GM12878 (cell line): ENCODE measurements around the gene CDC20B. TPM values are rescaled to one million over a fixed set of nuclear protein-coding genes. Genes with fewer than 3 reads are reported as not detected.

Source experiments
- BACH1 ChIP-seq: fragments of 450-650 bp; IDR thresholded peaks from 2 replicates; pipeline ENCODE4 v1.6.1; 2017; ENCODE audit warnings: mild to moderate bottlenecking, borderline replicate concordance
- CUX1 ChIP-seq: IDR thresholded peaks from 2 replicates; pipeline ENCODE4 v1.6.1; 2012; ENCODE audit warnings: improper control_type of control experiment, low read depth, low read length; ENCODE audit not compliant: insufficient replicate concordance
- EZH2 ChIP-seq: IDR thresholded peaks from 2 replicates; pipeline ENCODE4 v1.6.1; 2012; ENCODE audit warnings: low read depth, mild to moderate bottlenecking, control low read depth, inconsistent platforms, low read length, borderline replicate concordance; ENCODE audit not compliant: control insufficient read depth
- LARP7 ChIP-seq: fragments of 450-650 bp; IDR thresholded peaks from 2 replicates; pipeline ENCODE4 v1.6.1; 2017; ENCODE audit warnings: mild to moderate bottlenecking
- SREBF2 ChIP-seq: IDR thresholded peaks from 2 replicates; pipeline ENCODE4 v1.6.1; 2012; ENCODE audit warnings: mild to moderate bottlenecking, low read length
- polyA plus RNA-seq, 11 experiments: library from polyadenylated mRNA; depleted of rRNA in 4 of 11; unstranded in 6 of 11; stranded (reverse) in 5 of 11; fragments of >200 nt; fragmentation: Nextera tagmentation in 4 of 11; fragmentation: Illumina TruSeq in 1 of 11; extraction: Ambion mirVana in 4 of 11; extraction: Trizol in 1 of 11; gene quantifications; 1 replicate in 1 of 11; 2 replicates in 10 of 11; pipeline versions ENCODE4 v1.2.1 to v1.2.3, GENCODE V29; 2011 to 2016; ENCODE audit warnings: inconsistent platforms in 2 of 11, missing spikeins in 2 of 11, low read depth in 1 of 11
- total RNA-seq, 4 experiments: library from RNA; depleted of rRNA in 3 of 4; stranded (reverse); fragments of >200 nt in 3 of 4; fragmentation: Illumina TruSeq in 1 of 4; extraction: Trizol in 1 of 4; gene quantifications; 2 replicates each; pipeline versions ENCODE4 v1.2.1 to v1.2.3, GENCODE V29; 2013 to 2021
- TF ChIP-seq, protein P1 (sequence below): IDR thresholded peaks from 2 replicates; pipeline ENCODE4 v1.6.1; 2011; ENCODE audit warnings: borderline replicate concordance, low read depth, mild to moderate bottlenecking, moderate library complexity, mixed read lengths, low read length; ENCODE audit not compliant: insufficient read depth; ENCODE audit errors: extremely low read length
- TF ChIP-seq, protein P2 (sequence below): fragments of 450-650 bp; formaldehyde crosslinking; IDR thresholded peaks from 2 replicates; pipeline ENCODE4 v1.4.0; 2022; ENCODE audit warnings: mild to moderate bottlenecking, moderate library complexity

CDC20B gene
- total and polyA plus RNA-seq, 10 of the 15 experiments (the other 5 are each of a cell fraction or from before 2014, with no cell fraction given): 0.05 to 0.11 TPM; not detected in 8

GRCh38 chr5:55177078-55177477, 4.1 kb upstream of the CDC20B start (continued):
- no peak for TF ChIP-seq CUX1
- TF ChIP-seq BACH1: no peak
- no peak for TF ChIP-seq LARP7
- no peak for TF ChIP-seq SREBF2
- TF ChIP-seq EZH2: no peak
- TF ChIP-seq, protein P1, sequence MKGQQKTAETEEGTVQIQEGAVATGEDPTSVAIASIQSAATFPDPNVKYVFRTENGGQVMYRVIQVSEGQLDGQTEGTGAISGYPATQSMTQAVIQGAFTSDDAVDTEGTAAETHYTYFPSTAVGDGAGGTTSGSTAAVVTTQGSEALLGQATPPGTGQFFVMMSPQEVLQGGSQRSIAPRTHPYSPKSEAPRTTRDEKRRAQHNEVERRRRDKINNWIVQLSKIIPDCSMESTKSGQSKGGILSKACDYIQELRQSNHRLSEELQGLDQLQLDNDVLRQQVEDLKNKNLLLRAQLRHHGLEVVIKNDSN: no peak
- TF ChIP-seq, protein P2, sequence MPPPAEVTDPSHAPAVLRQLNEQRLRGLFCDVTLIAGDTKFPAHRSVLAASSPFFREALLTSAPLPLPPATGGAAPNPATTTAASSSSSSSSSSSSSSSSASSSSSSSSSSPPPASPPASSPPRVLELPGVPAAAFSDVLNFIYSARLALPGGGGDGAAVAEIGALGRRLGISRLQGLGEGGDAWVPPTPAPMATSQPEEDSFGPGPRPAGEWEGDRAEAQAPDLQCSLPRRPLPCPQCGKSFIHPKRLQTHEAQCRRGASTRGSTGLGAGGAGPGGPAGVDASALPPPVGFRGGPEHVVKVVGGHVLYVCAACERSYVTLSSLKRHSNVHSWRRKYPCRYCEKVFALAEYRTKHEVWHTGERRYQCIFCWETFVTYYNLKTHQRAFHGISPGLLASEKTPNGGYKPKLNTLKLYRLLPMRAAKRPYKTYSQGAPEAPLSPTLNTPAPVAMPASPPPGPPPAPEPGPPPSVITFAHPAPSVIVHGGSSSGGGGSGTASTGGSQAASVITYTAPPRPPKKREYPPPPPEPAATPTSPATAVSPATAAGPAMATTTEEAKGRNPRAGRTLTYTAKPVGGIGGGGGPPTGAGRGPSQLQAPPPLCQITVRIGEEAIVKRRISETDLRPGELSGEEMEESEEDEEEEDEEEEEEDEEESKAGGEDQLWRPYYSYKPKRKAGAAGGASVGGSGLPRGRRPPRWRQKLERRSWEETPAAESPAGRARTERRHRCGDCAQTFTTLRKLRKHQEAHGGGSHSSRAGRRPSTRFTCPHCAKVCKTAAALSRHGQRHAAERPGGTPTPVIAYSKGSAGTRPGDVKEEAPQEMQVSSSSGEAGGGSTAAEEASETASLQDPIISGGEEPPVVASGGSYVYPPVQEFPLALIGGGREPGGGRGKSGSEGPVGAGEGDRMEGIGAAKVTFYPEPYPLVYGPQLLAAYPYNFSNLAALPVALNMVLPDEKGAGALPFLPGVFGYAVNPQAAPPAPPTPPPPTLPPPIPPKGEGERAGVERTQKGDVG (CRISPR knock-in tag): no peak
